C4-2B (cell line): ENCODE data around the gene VTCN1.

Experiments used
- H3K27ac ChIP-seq: fragments of 450-650 bp; 2 replicates; pipeline ENCODE4 v1.5.1; 2017
- CTCF ChIP-seq: fragments of 450-650 bp; conservative IDR thresholded peaks from 2 replicates; pipeline ENCODE4 v1.5.1; 2017; ENCODE audit warnings: mild to moderate bottlenecking
- ZFX ChIP-seq: fragments of 450-650 bp; IDR thresholded peaks from 2 replicates; pipeline ENCODE4 v1.6.1; 2017

VTCN1 gene

DNA sequence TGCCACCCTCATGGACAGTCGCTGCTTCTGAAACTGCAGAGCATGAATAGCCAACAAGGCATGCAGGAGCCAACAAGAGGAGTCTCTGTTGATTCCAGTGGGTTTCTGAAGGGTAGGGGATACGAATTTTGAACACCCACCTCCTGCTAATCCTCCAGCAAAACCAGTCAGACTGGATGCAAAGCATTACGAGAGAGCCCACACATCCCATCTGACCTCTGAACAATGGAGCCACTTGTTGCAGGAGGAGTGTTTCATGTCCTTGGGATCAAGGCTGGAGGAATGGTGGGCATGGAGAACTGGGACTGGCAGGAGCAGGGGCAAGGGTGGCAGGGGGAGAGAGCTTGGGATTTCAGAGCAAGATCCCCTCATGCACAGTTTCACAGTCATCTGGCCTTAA, 1.6 kb downstream of the VTCN1 start:
- no peak for TF ChIP-seq ZFX
- no peak for TF ChIP-seq CTCF

GRCh38 chr1:117208580-117208979, 2.1 kb downstream of the VTCN1 start:
- H3K27ac ChIP-seq: no peak overlapping the region
- TF ChIP-seq CTCF: no peak
- no peak for TF ChIP-seq ZFX

More for the DNA sequence above, 1.6 kb downstream of the VTCN1 start:
- H3K27ac ChIP-seq: no peak overlapping the region

GRCh38 chr1:117205368-117205767, 5.4 kb downstream of the VTCN1 start:
- H3K27ac ChIP-seq: no peak overlapping the region
- TF ChIP-seq CTCF (no peak), ZFX (no peak)

- H3K27ac ChIP-seq: no peak overlapping the region
- TF ChIP-seq CTCF (no peak), ZFX (no peak)
Observed at GRCh38 chr1:117201808-117202207, 8.9 kb downstream of the VTCN1 start.

GRCh38 chr1:117198097-117198496, 12.6 kb downstream of the VTCN1 start:
- H3K27ac ChIP-seq: no peak overlapping the region
- TF ChIP-seq ZFX (no peak), CTCF (no peak)

GRCh38 chr1:117189726-117190125, 21.0 kb downstream of the VTCN1 start:
- TF ChIP-seq ZFX (no peak), CTCF (no peak)
- no peak overlapping the region for H3K27ac ChIP-seq

- H3K27ac ChIP-seq: no peak overlapping the region
- TF ChIP-seq ZFX (no peak), CTCF (no peak)
Observed at GRCh38 chr1:117188816-117189437, 21.8 kb downstream of the VTCN1 start.
